Measurements from ENCODE around the gene SAMMSON. TPM values are rescaled to one million over a fixed set of nuclear protein-coding genes. Genes with fewer than 3 reads are reported as not detected.

The SAMMSON gene
- total and polyA plus RNA-seq, 2 experiments from 2014 or later, result not detected

- Histone ChIP-seq H3K9me2 (ENCODE audit: insufficient read depth) (peaks cover 9% of the 10 kb centered on the region; the same call in 1 of the 2 replicates), H3K4me1 (ENCODE audit: insufficient read depth) (peaks cover 32% of the 10 kb centered on the region), H4K20me1 (replicated peaks; ENCODE audit: insufficient read depth) (no peaks in the 10 kb centered on the region), H3K4me2 (peak overlapping the region; percentile 40; the same call in 1 of the 2 replicates), H3K4me3 (no peak overlapping the region), H3K36me3 (ENCODE audit: insufficient read depth) (no peaks in the 10 kb centered on the region), H2AFZ (no peak overlapping the region), H3K27me3 (ENCODE audit: insufficient read depth) (no peaks in the 10 kb centered on the region), H3K79me2 (replicated peaks; ENCODE audit: insufficient read depth) (no peaks in the 10 kb centered on the region), H3K27ac (ENCODE audit: low read depth) (no peak overlapping the region), H3F3A (replicated peaks; ENCODE audit: low read depth) (no peaks in the 10 kb centered on the region)
- peak overlapping the region; percentile 49 for H3K27ac Mint-ChIP-seq
- H3K4me1 Mint-ChIP-seq, result peaks cover 31% of the 10 kb centered on the region
- ATAC-seq (no peak), DNase-seq (ENCODE audit: low spot score) (no peak)
- no peaks in the 10 kb centered on the region for H3K27me3 Mint-ChIP-seq (ENCODE audit: insufficient read depth, low read depth, poor library complexity)
- no peaks in the 10 kb centered on the region for H3K36me3 Mint-ChIP-seq (ENCODE audit: low read depth)
- no peaks in the 10 kb centered on the region for H3K9me3 Mint-ChIP-seq
- TF ChIP-seq EZH2 (IDR thresholded peaks at IDR 0.05; ENCODE audit: low read depth, unreplicated experiment) (no peak), REST (IDR thresholded peaks at IDR 0.05; ENCODE audit: unreplicated experiment) (no peak), ETS1 (IDR thresholded peaks at IDR 0.05) (no peak), CREB1 (CRISPR knock-in tag; IDR thresholded peaks at IDR 0.05; ENCODE audit: low read depth) (no peak), POLR2AphosphoS5 (IDR thresholded peaks at IDR 0.05; ENCODE audit: low read depth) (no peak), ZNF462 (CRISPR knock-in tag; IDR thresholded peaks at IDR 0.05) (no peak), ZNF331 (CRISPR knock-in tag; IDR thresholded peaks at IDR 0.05; ENCODE audit: low read depth) (no peak), JUNB (IDR thresholded peaks at IDR 0.05; ENCODE audit: unreplicated experiment) (no peak), NANOG (IDR thresholded peaks at IDR 0.05; ENCODE audit: borderline replicate concordance) (no peak), EZH2phosphoT487 (IDR thresholded peaks at IDR 0.05; ENCODE audit: unreplicated experiment) (no peak), ZNF114 (CRISPR knock-in tag; IDR thresholded peaks at IDR 0.05) (no peak)
- TF ChIP-seq, protein P1, sequence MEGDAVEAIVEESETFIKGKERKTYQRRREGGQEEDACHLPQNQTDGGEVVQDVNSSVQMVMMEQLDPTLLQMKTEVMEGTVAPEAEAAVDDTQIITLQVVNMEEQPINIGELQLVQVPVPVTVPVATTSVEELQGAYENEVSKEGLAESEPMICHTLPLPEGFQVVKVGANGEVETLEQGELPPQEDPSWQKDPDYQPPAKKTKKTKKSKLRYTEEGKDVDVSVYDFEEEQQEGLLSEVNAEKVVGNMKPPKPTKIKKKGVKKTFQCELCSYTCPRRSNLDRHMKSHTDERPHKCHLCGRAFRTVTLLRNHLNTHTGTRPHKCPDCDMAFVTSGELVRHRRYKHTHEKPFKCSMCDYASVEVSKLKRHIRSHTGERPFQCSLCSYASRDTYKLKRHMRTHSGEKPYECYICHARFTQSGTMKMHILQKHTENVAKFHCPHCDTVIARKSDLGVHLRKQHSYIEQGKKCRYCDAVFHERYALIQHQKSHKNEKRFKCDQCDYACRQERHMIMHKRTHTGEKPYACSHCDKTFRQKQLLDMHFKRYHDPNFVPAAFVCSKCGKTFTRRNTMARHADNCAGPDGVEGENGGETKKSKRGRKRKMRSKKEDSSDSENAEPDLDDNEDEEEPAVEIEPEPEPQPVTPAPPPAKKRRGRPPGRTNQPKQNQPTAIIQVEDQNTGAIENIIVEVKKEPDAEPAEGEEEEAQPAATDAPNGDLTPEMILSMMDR (conservative IDR thresholded peaks at IDR 0.05; ENCODE audit: low read depth in 2 of 2), result no peak
- no peak overlapping the region for H3K4me3 Mint-ChIP-seq
Observed at GRCh38 chr3:70056081-70056480, 56.5 kb downstream of the SAMMSON start.

Measured in GM23338 (cell line).